Measurements from ENCODE around the gene DOCK2.

Gene DOCK2

GRCh38 chr5:169960659-169961058, 323.6 kb downstream of the DOCK2 start:
- Mint-ChIP-seq H3K4me1 (no peaks in the 10 kb centered on the region), H3K4me3 (no peak overlapping the region), H3K27ac (no peak overlapping the region), H3K36me3 (ENCODE audit: low read depth) (no peaks in the 10 kb centered on the region), H3K9me3 (no peaks in the 10 kb centered on the region), H3K27me3 (ENCODE audit: low read depth, poor library complexity) (peaks cover 25% of the 10 kb centered on the region)
- TF ChIP-seq, protein P1, sequence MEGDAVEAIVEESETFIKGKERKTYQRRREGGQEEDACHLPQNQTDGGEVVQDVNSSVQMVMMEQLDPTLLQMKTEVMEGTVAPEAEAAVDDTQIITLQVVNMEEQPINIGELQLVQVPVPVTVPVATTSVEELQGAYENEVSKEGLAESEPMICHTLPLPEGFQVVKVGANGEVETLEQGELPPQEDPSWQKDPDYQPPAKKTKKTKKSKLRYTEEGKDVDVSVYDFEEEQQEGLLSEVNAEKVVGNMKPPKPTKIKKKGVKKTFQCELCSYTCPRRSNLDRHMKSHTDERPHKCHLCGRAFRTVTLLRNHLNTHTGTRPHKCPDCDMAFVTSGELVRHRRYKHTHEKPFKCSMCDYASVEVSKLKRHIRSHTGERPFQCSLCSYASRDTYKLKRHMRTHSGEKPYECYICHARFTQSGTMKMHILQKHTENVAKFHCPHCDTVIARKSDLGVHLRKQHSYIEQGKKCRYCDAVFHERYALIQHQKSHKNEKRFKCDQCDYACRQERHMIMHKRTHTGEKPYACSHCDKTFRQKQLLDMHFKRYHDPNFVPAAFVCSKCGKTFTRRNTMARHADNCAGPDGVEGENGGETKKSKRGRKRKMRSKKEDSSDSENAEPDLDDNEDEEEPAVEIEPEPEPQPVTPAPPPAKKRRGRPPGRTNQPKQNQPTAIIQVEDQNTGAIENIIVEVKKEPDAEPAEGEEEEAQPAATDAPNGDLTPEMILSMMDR (IDR thresholded peaks at IDR 0.05), result no peak
- DNase-seq, result no peak

GRCh38 chr5:169964246-169964645, 327.2 kb downstream of the DOCK2 start:
- no peaks in the 10 kb centered on the region for H3K36me3 Mint-ChIP-seq (ENCODE audit: low read depth)
- TF ChIP-seq, protein P1 (IDR thresholded peaks at IDR 0.05), result no peak
- H3K27me3 Mint-ChIP-seq (ENCODE audit: low read depth, poor library complexity), result peaks cover 10% of the 10 kb centered on the region
- no peaks in the 10 kb centered on the region for H3K9me3 Mint-ChIP-seq
- H3K27ac Mint-ChIP-seq, result no peak overlapping the region
- H3K4me1 Mint-ChIP-seq, result peaks cover 5% of the 10 kb centered on the region
- no peak for DNase-seq
- no peak overlapping the region for H3K4me3 Mint-ChIP-seq

DNA sequence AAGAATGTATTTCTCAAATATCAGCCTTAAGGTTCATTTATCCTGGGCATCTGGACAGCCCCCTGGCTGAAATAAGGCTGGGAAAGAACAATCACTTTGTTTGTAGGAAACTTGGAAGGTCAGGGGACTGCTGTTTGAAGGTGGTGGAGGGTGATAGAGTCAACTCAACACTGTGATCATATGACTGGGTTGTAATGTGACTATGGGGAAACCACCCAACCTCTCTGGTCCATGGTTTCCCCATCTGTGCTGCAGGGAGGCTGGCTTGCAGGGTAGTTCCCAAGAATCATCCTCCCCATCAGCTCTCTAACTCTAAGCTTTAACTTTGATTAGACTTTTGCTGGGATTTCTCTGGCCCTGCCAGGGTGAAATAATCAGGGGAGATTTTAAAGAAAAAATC, 333.3 kb downstream of the DOCK2 start:
- Mint-ChIP-seq H3K4me3 (no peak overlapping the region), H3K9me3 (no peaks in the 10 kb centered on the region), H3K4me1 (peaks cover 17% of the 10 kb centered on the region), H3K27me3 (ENCODE audit: low read depth, poor library complexity) (peaks cover 10% of the 10 kb centered on the region), H3K27ac (no peak overlapping the region), H3K36me3 (ENCODE audit: low read depth) (no peaks in the 10 kb centered on the region)
- TF ChIP-seq, protein P1 (IDR thresholded peaks at IDR 0.05), result no peak
- no peak for DNase-seq

DNA sequence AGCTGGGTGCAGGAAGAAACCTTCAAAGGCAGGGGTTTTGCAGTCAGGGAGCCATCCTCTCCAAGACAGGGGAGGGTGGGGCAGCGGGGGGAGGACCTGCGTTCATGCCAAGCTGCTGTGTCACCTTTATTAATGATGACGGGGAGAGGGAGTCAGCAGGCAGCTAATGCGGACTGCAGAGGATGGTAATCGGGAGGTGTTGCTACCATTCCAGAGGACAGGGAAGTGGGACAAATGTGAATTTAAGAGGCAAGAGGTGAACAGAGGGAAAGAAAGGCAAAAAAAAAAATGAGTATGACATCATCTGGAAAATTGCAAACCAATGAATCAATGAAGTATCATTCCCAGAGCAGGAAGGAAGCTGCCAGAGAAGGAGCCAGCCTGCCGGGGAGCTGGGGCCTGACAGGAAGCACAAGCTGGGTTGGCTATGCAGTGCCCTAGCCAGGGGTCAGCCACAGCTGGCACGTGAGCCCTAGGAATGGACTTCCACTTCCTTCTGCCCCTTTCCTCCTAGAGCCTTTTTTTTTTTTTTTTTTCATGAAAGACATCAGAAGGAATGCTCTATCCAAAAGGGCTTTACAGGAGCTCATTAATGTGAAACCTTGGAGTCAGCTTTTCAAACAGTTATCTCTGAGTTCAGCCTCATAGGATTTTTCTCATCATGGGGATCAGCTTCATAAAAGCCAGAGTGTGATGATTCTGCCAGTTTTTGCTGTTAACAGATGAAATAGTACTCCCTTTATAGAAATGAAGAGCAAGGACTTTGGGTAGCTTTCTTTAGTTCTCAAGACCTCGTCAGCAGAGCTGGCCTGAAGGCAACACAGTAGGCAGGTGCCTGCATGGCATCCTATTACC, 334.1 kb downstream of the DOCK2 start:
- H3K4me1 Mint-ChIP-seq, result peaks cover 17% of the 10 kb centered on the region
- H3K27me3 Mint-ChIP-seq (ENCODE audit: low read depth, poor library complexity), result peaks cover 10% of the 10 kb centered on the region
- no peaks in the 10 kb centered on the region for H3K36me3 Mint-ChIP-seq (ENCODE audit: low read depth)
- no peak for DNase-seq
- no peak overlapping the region for H3K27ac Mint-ChIP-seq
- no peaks in the 10 kb centered on the region for H3K9me3 Mint-ChIP-seq
- no peak overlapping the region for H3K4me3 Mint-ChIP-seq
- TF ChIP-seq, protein P1 (IDR thresholded peaks at IDR 0.05), result no peak

GRCh38 chr5:169971780-169972179, 334.7 kb downstream of the DOCK2 start:
- DNase-seq, result no peak
- Mint-ChIP-seq H3K9me3 (no peaks in the 10 kb centered on the region), H3K4me1 (peaks cover 17% of the 10 kb centered on the region), H3K36me3 (ENCODE audit: low read depth) (no peaks in the 10 kb centered on the region), H3K4me3 (no peak overlapping the region), H3K27me3 (ENCODE audit: low read depth, poor library complexity) (peaks cover 15% of the 10 kb centered on the region), H3K27ac (no peak overlapping the region)
- TF ChIP-seq, protein P1 (IDR thresholded peaks at IDR 0.05), result no peak

GRCh38 chr5:169973056-169973455, 336.0 kb downstream of the DOCK2 start:
- Mint-ChIP-seq H3K4me3 (no peak overlapping the region), H3K9me3 (no peaks in the 10 kb centered on the region), H3K27me3 (ENCODE audit: low read depth, poor library complexity) (peaks cover 26% of the 10 kb centered on the region), H3K4me1 (peaks cover 12% of the 10 kb centered on the region), H3K27ac (no peak overlapping the region), H3K36me3 (ENCODE audit: low read depth) (no peaks in the 10 kb centered on the region)
- no peak for DNase-seq
- TF ChIP-seq, protein P1 (IDR thresholded peaks at IDR 0.05), result no peak

Data from nephron progenitor cell (in vitro differentiated cells).